ENCODE measurements around the gene MBOAT1. TPM values are rescaled to one million over a fixed set of nuclear protein-coding genes. Genes with fewer than 3 reads are reported as not detected.
A peak's percentile ranks its signal among the peaks of the same experiment; 100 is the strongest.

MBOAT1 gene
- total RNA-seq, 1 donor from 2014 or later: 4.6 TPM

- DNase-seq (ENCODE audit: low spot score): no peak
- no peak for ATAC-seq
Measured at GRCh38 chr6:20112241-20112640, 100.0 kb downstream of the MBOAT1 start.

DNA sequence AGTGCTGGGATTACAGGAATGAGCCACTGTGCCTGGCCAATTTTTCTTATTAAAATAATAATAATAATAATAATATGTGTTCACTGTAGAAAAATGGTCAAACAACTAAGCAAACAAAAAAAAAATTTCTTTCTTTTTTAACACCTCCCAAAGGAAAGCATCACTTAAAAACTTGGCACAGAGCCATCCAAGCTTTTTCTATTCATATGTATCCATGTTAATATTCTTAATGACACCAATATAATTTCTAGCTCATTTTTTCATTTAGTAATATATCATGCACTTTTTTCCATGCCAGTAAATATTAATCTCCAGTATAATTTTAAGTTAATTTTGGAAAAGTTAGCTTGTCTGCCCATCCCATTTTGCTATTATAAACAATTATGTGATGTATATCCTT lies 101.8 kb downstream of the MBOAT1 start:
- ATAC-seq (no peak), DNase-seq (ENCODE audit: low spot score) (no peak)

DNA sequence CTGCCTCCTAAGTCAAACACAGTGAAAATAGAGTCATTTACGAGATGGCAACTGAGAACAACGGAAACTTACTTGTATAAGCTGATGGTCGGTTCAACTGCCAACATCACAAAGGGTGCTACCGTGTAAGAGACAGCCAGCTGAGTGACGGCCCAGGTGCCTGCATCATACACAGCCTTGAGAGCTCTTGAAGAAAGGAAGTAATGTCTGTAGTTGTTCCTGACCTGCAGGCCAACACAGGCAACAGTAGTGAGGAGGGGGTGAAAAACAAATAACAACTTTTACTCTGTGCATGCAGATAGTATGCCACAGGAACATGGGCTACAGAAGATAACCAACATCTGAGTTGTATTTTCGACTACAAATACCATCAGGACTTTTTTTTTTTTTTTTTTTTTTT lies 102.7 kb downstream of the MBOAT1 start:
- ATAC-seq: no peak
- no peak for DNase-seq (ENCODE audit: low spot score)

- ATAC-seq (no peak), DNase-seq (ENCODE audit: low spot score) (no peak)
Measured at GRCh38 chr6:20105838-20106237, 106.4 kb downstream of the MBOAT1 start.

DNA sequence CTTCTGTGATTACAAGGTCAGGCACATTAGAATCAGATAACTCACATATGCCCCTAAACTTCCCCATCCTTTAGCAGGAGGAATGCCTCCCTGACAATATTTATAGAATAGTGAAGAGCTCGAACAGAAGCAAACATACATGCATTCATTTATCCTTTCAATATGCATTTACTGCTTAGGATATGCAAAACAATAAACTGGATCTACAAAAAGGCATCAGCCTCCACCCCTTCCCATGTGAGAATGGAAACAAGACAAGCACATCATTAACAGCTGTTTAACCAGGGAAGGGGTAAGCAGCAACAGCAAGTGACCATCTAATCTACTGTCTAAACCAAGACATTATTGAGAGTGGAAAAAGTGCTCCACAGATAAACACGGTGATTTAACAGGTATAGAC lies 107.6 kb downstream of the MBOAT1 start:
- ATAC-seq: no peak
- DNase-seq (ENCODE audit: low spot score): no peak

- ATAC-seq (no peak), DNase-seq (ENCODE audit: low spot score) (no peak)
Measured at GRCh38 chr6:20102397-20103073, 109.7 kb downstream of the MBOAT1 start.

- ATAC-seq: no peak
- DNase-seq (ENCODE audit: low spot score): no peak
Measured at GRCh38 chr6:20099156-20099555, 113.1 kb downstream of the MBOAT1 start.

DNA sequence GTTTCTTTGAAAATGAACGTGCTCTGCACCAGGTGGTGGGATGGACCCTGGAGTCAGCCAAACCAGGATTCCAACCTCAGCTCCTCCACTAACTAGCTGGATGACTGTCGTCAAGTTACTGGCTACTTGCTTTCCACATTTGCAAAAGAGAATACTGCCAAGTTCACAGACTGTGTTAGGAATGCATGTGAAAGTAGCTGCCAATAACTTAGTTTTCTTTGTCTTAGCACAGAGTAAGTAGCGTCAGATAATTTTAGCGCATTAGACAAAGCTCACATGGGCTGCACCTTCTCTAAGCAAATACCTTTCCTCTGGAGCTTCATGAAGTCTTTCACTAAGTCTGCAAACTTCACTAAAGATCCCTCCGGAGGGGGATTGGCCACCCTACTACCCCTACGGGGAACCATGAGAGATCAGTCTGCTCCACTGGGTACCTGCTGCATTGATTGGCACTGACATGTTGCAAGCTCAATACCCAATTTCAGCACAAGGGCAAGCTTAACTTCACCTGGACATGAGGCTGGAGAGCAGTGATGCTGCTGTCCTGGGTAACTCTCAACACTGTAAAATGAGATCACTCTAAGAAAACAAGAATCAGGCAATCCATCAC lies 113.9 kb downstream of the MBOAT1 start:
- DNase-seq (ENCODE audit: low spot score) (no peak), ATAC-seq (no peak)

- ATAC-seq (no peak), DNase-seq (ENCODE audit: low spot score) (no peak)
Measured at GRCh38 chr6:20096536-20096935, 115.7 kb downstream of the MBOAT1 start.

- ATAC-seq (no peak), DNase-seq (ENCODE audit: low spot score) (no peak)
Measured at GRCh38 chr6:20095436-20095835, 116.8 kb downstream of the MBOAT1 start.

- no peak for DNase-seq (ENCODE audit: low spot score)
- peak; percentile 84 for ATAC-seq
Measured at GRCh38 chr6:20092071-20092566, 120.2 kb downstream of the MBOAT1 start.

DNA sequence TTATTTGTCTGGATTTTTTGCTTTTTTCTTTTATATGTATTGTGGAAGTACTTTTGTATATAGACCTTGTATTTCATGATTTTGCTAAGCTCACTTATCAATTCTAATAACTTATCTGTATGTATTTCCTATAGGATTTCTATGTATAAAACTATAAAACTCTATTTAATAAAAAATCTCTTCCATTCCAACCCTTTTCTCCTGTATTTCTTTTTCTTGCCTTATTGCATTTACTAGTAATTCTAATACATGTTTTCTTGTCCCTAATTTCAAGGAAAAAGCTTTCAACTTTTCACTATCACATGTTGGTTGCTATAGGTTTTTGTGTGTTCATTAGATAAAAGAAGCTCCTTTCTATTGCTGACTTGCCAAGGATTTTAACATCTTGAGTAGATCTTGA lies 125.3 kb downstream of the MBOAT1 start:
- DNase-seq (ENCODE audit: low spot score) (no peak), ATAC-seq (no peak)

DNA sequence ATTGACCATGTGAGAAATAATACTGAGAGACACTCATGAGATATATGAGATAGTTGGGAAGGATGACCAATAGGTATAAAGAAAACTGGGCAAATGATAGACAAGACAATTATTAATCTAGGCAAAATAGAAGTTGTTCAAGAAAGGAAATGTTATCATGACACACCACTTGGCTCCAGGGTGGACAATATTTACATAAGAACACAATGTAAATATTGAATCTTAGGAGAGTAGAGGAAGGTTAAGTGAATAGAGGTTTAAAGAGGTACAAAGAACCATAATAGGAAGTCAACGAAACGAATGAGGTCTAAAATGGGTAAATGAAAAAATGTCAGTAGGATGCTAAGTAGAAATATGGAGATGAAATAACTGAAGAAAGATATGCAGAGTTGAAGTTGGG lies 126.5 kb downstream of the MBOAT1 start:
- ATAC-seq (no peak), DNase-seq (ENCODE audit: low spot score) (no peak)

- DNase-seq (ENCODE audit: low spot score) (no peak), ATAC-seq (no peak)
Measured at GRCh38 chr6:20084411-20084810, 127.9 kb downstream of the MBOAT1 start.

GRCh38 chr6:20071998-20072397 lies 140.3 kb downstream of the MBOAT1 start:
- DNase-seq (ENCODE audit: low spot score) (no peak), ATAC-seq (no peak)

GRCh38 chr6:20070047-20070446 lies 142.2 kb downstream of the MBOAT1 start:
- DNase-seq (ENCODE audit: low spot score) (no peak), ATAC-seq (no peak)

GRCh38 chr6:20069021-20069522 lies 143.2 kb downstream of the MBOAT1 start:
- ATAC-seq: no peak
- DNase-seq (ENCODE audit: low spot score): no peak

DNA sequence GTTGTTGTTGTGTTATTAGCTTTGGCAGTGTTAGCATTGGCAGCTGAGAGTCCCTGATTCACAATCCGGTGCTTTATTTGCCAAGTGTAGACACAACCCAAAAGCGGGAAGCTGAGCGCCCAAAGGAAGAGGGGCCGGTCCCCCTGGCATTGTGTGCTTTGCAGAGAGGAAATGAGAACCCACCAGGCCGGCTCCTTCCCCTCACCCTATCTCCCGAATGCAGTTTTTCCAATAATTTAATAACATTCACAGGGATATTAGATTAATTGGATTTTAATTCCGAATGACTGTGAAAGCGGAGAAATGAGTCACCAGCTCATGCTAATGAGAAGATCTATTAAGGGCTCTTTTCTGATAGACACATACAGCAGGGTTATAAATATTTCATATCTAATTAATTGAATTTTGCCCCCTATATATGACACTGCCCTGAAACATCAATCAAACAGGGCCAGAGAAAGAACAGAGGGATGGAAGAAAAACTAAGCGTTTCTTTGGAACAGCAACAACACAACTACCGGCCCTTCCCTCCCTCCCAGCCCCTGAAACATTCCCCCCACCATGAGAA lies 143.8 kb downstream of the MBOAT1 start:
- ATAC-seq: no peak
- DNase-seq (ENCODE audit: low spot score): no peak

GRCh38 chr6:20061952-20062351 lies 150.3 kb downstream of the MBOAT1 start:
- ATAC-seq (no peak), DNase-seq (ENCODE audit: low spot score) (no peak)

GRCh38 chr6:20060252-20060651 lies 152.0 kb downstream of the MBOAT1 start:
- no peak for DNase-seq (ENCODE audit: low spot score)
- no peak for ATAC-seq

DNA sequence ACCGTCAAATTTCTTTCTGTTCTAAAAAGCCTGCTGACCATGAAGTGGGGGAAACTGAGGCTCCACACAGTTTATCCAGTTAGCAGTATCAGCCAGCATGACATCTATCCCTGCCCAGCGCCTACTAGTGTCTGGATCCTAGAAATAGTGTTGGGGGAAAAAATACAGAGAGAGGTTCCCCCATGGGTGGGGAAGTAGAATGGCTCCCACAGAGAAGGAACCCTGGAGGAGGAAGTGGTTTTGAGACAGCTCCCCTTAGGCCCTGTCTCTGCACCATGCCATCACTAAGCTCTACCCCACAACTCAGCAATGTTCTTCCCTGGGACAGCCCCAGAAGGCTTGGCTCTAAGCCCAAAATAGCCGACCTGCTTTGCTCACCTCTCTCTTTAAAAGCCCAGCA lies 153.4 kb downstream of the MBOAT1 start:
- ATAC-seq: no peak
- no peak for DNase-seq (ENCODE audit: low spot score)
